HepG2 (cell line): Measurements from ENCODE around the gene SEPTIN3. TPM values are rescaled to one million over a fixed set of nuclear protein-coding genes. Genes with fewer than 3 reads are reported as not detected.
A peak's percentile ranks its signal among the peaks of the same experiment; 100 is the strongest.

Experiments used
- ATF4 ChIP-seq, 2 experiments: fragments of 450-650 bp in 1 of 2; sonication (generic) in 1 of 2; formaldehyde crosslinking; IDR thresholded peaks; 2 replicates each; pipeline versions ENCODE4 v1.5.0 to v1.8.0; 2020 to 2022; ENCODE audit warnings: mild to moderate bottlenecking in 1 of 2, missing genetic modification reagents in 1 of 2
- CCDC6 ChIP-seq: sonication (generic); formaldehyde crosslinking; IDR thresholded peaks from 2 replicates; pipeline ENCODE4 v1.8.1; 2022; ENCODE audit warnings: mild to moderate bottlenecking, missing genetic modification reagents, moderate library complexity
- CEBPZ ChIP-seq: IDR thresholded peaks from 2 replicates; pipeline ENCODE4 v1.6.1; 2012; ENCODE audit warnings: low read length, improper control_type of control experiment
- HDAC2 ChIP-seq: sonication (generic); formaldehyde crosslinking; IDR thresholded peaks from 2 replicates; pipeline ENCODE4 v1.4.0; 2020; ENCODE audit warnings: missing genetic modification reagents
- HHEX ChIP-seq: IDR thresholded peaks from 2 replicates; pipeline ENCODE4 v1.6.1; 2016; ENCODE audit warnings: control low read depth
- IKZF1 ChIP-seq: fragments of 450-650 bp; IDR thresholded peaks from 2 replicates; pipeline ENCODE4 v1.7.1; 2016
- MAFG ChIP-seq: sonication (generic); formaldehyde crosslinking; IDR thresholded peaks from 2 replicates; pipeline ENCODE4 v1.5.1; 2020; ENCODE audit warnings: mild to moderate bottlenecking, missing genetic modification reagents
- MAZ ChIP-seq, 2 experiments: sonication (generic) in 1 of 2; formaldehyde crosslinking in 1 of 2; IDR thresholded peaks; 2 replicates each; pipeline versions ENCODE4 v1.5.0 to v1.6.1; 2012 to 2020; ENCODE audit warnings: low read depth in 2 of 2, mild to moderate bottlenecking in 2 of 2, borderline replicate concordance in 1 of 2, improper control_type of control experiment in 1 of 2, low read length in 1 of 2, missing genetic modification reagents in 1 of 2, moderate library complexity in 1 of 2
- POLR2A ChIP-seq, 2 experiments: IDR thresholded peaks; 2 replicates each; pipeline ENCODE4 v1.6.1; 2011; ENCODE audit warnings: low read depth in 2 of 2, low read length in 2 of 2, mild to moderate bottlenecking in 1 of 2, moderate library complexity in 1 of 2; ENCODE audit not compliant: insufficient read depth in 1 of 2
- SETDB1 ChIP-seq: sonication (generic); formaldehyde crosslinking; IDR thresholded peaks from 2 replicates; pipeline ENCODE4 v1.5.1; 2020; ENCODE audit warnings: missing genetic modification reagents, mild to moderate bottlenecking, borderline replicate concordance
- SP4 ChIP-seq: sonication (generic); formaldehyde crosslinking; IDR thresholded peaks from 2 replicates; pipeline ENCODE4 v1.8.1; 2023; ENCODE audit warnings: mild to moderate bottlenecking, missing genetic modification reagents
- TFDP1 ChIP-seq: IDR thresholded peaks from 2 replicates; pipeline ENCODE4 v1.6.1; 2016; ENCODE audit warnings: missing compliant biosample characterization, missing genetic modification reagents, borderline replicate concordance
- TIGD3 ChIP-seq: sonication (generic); formaldehyde crosslinking; IDR thresholded peaks from 2 replicates; pipeline ENCODE4 v1.5.1; 2020; ENCODE audit warnings: mild to moderate bottlenecking, missing genetic modification reagents, borderline replicate concordance
- TRAFD1 ChIP-seq: sonication (generic); formaldehyde crosslinking; IDR thresholded peaks from 2 replicates; pipeline ENCODE4 v1.5.1; 2020; ENCODE audit warnings: missing genetic modification reagents, mild to moderate bottlenecking, borderline replicate concordance
- ZBTB3 ChIP-seq: sonication (generic); formaldehyde crosslinking; IDR thresholded peaks from 2 replicates; pipeline ENCODE4 v1.4.0; 2020; ENCODE audit warnings: low read depth, mild to moderate bottlenecking, moderate library complexity, missing genetic modification reagents, borderline replicate concordance
- ZNF710 ChIP-seq: sonication (generic); formaldehyde crosslinking; IDR thresholded peaks from 2 replicates; pipeline ENCODE4 v1.5.0; 2020; ENCODE audit warnings: mild to moderate bottlenecking, missing genetic modification reagents, borderline replicate concordance
- polyA plus RNA-seq, 8 experiments: library from polyadenylated mRNA; depleted of rRNA in 3 of 8; stranded (reverse) in 7 of 8; unstranded in 1 of 8; fragments of >200 nt; fragmentation: Illumina TruSeq in 4 of 8; extraction: Trizol in 4 of 8; gene quantifications; 2 replicates each; pipeline versions ENCODE4 v1.2.1 to v1.2.3, GENCODE V29; 2011 to 2016; ENCODE audit warnings: low read depth in 4 of 8, missing spikeins in 1 of 8, mixed read lengths in 1 of 8; ENCODE audit not compliant: insufficient read depth in 1 of 8
- total RNA-seq, 5 experiments: library from RNA; depleted of rRNA; stranded (reverse); fragments of >200 nt; fragmentation: Illumina TruSeq; extraction: Trizol; gene quantifications; 2 replicates each; pipeline ENCODE4 v1.2.3, GENCODE V29; 2016; ENCODE audit warnings: low read depth in 1 of 5

SEPTIN3 gene
- total and polyA plus RNA-seq, 2 of the 13 experiments (the other 11 are each of a cell fraction or from before 2014, with no cell fraction given) = 0.04 TPM; not detected in 1

GRCh38 chr22:41940832-41941765 lies 28.1 kb upstream of the SEPTIN3 start (continued):
- TF ChIP-seq CEBPZ (no peak), ATF4 (CRISPR knock-in tag; IDR thresholded peaks at IDR 0.05) (no peak), SETDB1 (CRISPR knock-in tag) (no peak), ZBTB3 (no peak), CCDC6 (CRISPR knock-in tag) (no peak), SP4 (CRISPR knock-in tag) (peak; percentile 31; the same call in 1 of the 2 replicates), TFDP1 (CRISPR knock-in tag) (peak; percentile 32; the same call in 1 of the 2 replicates), IKZF1 (no peak), TIGD3 (CRISPR knock-in tag) (no peak), MAFG (CRISPR knock-in tag) (no peak), TRAFD1 (CRISPR knock-in tag) (no peak), ZNF710 (CRISPR knock-in tag) (no peak), MAZ (IDR thresholded peaks at IDR 0.05; ENCODE audit: borderline replicate concordance, low read depth, low read length) (no peak), MAZ (CRISPR knock-in tag; IDR thresholded peaks at IDR 0.05; ENCODE audit: low read depth) (no peak; the same call in 1 of the 2 replicates), POLR2A (IDR thresholded peaks at IDR 0.05; ENCODE audit: insufficient read depth in 1 of 2, low read depth in 2 of 2, low read length in 2 of 2) (peak in 1 of 2 experiments; percentile 18; a peak in 1 of 4 replicates), HDAC2 (CRISPR knock-in tag) (peak; percentile 58), HHEX (CRISPR knock-in tag) (no peak)
